ENCODE data around the gene HTR7.
A peak's percentile ranks its signal among the peaks of the same experiment; 100 is the strongest.

HTR7 gene

GRCh38 chr10:90740265-90740664 lies 117.6 kb downstream of the HTR7 start:
- DNase-seq (ENCODE audit: low read depth): no peak

GRCh38 chr10:90738885-90739284 lies 119.0 kb downstream of the HTR7 start:
- DNase-seq (ENCODE audit: low read depth): peak; percentile 57

- DNase-seq (ENCODE audit: low read depth): no peak
Measured at GRCh38 chr10:90734415-90734814, 123.4 kb downstream of the HTR7 start.

GRCh38 chr10:90732581-90732980 lies 125.3 kb downstream of the HTR7 start:
- DNase-seq (ENCODE audit: low read depth): no peak

GRCh38 chr10:90723416-90724068 lies 134.3 kb downstream of the HTR7 start:
- no peak for DNase-seq (ENCODE audit: low read depth)

- DNase-seq (ENCODE audit: low read depth): no peak
Measured at GRCh38 chr10:90722832-90723231, 135.0 kb downstream of the HTR7 start.

- DNase-seq (ENCODE audit: low read depth): peak; percentile 47
Measured at GRCh38 chr10:90718182-90718581, 139.7 kb downstream of the HTR7 start.

GRCh38 chr10:90712529-90712928 lies 145.3 kb downstream of the HTR7 start:
- DNase-seq (ENCODE audit: low read depth): no peak

GRCh38 chr10:90709727-90710126 lies 148.1 kb downstream of the HTR7 start:
- DNase-seq (ENCODE audit: low read depth): no peak

GRCh38 chr10:90707657-90708056 lies 150.2 kb downstream of the HTR7 start:
- DNase-seq (ENCODE audit: low read depth): no peak

- DNase-seq (ENCODE audit: low read depth): no peak
Measured at GRCh38 chr10:90701428-90701827, 156.4 kb downstream of the HTR7 start.

- no peak for DNase-seq (ENCODE audit: low read depth)
Measured at GRCh38 chr10:90695915-90696676, 161.7 kb downstream of the HTR7 start.
